Skeletal muscle tissue (tissue), 4 donors: ENCODE measurements around the gene GRIN3A. TPM values are rescaled to one million over a fixed set of nuclear protein-coding genes. Genes with fewer than 3 reads are reported as not detected.
A peak's percentile ranks its signal among the peaks of the same experiment; 100 is the strongest.

Source experiments
- H3K27ac ChIP-seq: one replicate; pipeline ENCODE4 v1.7.0; 2013; ENCODE audit warnings: mild to moderate bottlenecking, low read depth, low read length, inconsistent platforms
- H3K27me3 ChIP-seq, 3 donors: one replicate each; pipeline ENCODE4 v1.7.0; 2013; ENCODE audit warnings: low read length in 3 of 3; ENCODE audit not compliant: control insufficient read depth in 3 of 3, insufficient read depth in 3 of 3
- H3K36me3 ChIP-seq, 3 donors: one replicate each; pipeline ENCODE4 v1.7.0; 2013; ENCODE audit warnings: low read length in 3 of 3; ENCODE audit not compliant: control insufficient read depth in 3 of 3, insufficient read depth in 3 of 3
- H3K4me1 ChIP-seq, 3 donors: one replicate each; pipeline ENCODE4 v1.7.0; 2013; ENCODE audit warnings: low read length in 3 of 3, mild to moderate bottlenecking in 3 of 3; ENCODE audit not compliant: control insufficient read depth in 3 of 3, insufficient read depth in 3 of 3
- H3K4me3 ChIP-seq, 3 donors: one replicate each; pipeline ENCODE4 v1.7.0; 2013; ENCODE audit warnings: low read length in 3 of 3
- H3K9ac ChIP-seq, 3 donors: one replicate each; pipeline ENCODE4 v1.7.0; 2013; ENCODE audit warnings: low read length in 3 of 3, mild to moderate bottlenecking in 3 of 3, moderate library complexity in 2 of 3, low read depth in 1 of 3
- H3K9me3 ChIP-seq, 3 donors: one replicate each; pipeline ENCODE4 v1.7.0; 2013; ENCODE audit warnings: low read length in 3 of 3; ENCODE audit not compliant: control insufficient read depth in 3 of 3
- total RNA-seq: library from RNA; depleted of rRNA; stranded (reverse); fragments of >200 nt; gene quantifications from one replicate; pipeline ENCODE4 v1.2.3, GENCODE V29; 2014
- donor health status: Osteomylitis.

The GRIN3A gene
- total RNA-seq = 0.52 TPM

GRCh38 chr9:101738566-101739183 is at the start of gene GRIN3A:
Gene GRIN3A, minus strand, starts transcription at chr9:101738647. Its CDS starts 668 bp downstream, at chr9:101737979.
- H3K9ac ChIP-seq = peak within 1 kb of the TSS in 1 of 3 donors; percentile 54
- H3K9me3 ChIP-seq = no peaks in the 10 kb centered on the region
- H3K36me3 ChIP-seq = no peaks in the 10 kb centered on the region
- H3K27ac ChIP-seq = no peak within 1 kb of the TSS
- peak within 1 kb of the TSS; percentile 58 to 70 (median 60) for H3K4me3 ChIP-seq
- peaks cover 10 to 17% (median 12%) of the 10 kb centered on the region in 3 donors for H3K4me1 ChIP-seq
- H3K27me3 ChIP-seq = peaks cover 38 to 48% (median 44%) of the 10 kb centered on the region in 3 donors

- H3K4me3 ChIP-seq = no peak overlapping the region
- no peaks in the 10 kb centered on the region for H3K4me1 ChIP-seq
- H3K27ac ChIP-seq = no peak overlapping the region
- H3K27me3 ChIP-seq = no peaks in the 10 kb centered on the region
- H3K9ac ChIP-seq = no peak overlapping the region
- no peaks in the 10 kb centered on the region for H3K36me3 ChIP-seq
- H3K9me3 ChIP-seq = no peaks in the 10 kb centered on the region
Measured at GRCh38 chr9:101787891-101788290, 49.4 kb upstream of the GRIN3A start.

- Histone ChIP-seq H3K4me1 (no peaks in the 10 kb centered on the region), H3K9me3 (no peaks in the 10 kb centered on the region), H3K9ac (no peak overlapping the region), H3K27ac (no peak overlapping the region), H3K4me3 (no peak overlapping the region), H3K27me3 (no peaks in the 10 kb centered on the region), H3K36me3 (no peaks in the 10 kb centered on the region)
Measured at GRCh38 chr9:101778332-101778731, 39.9 kb upstream of the GRIN3A start.

- Histone ChIP-seq H3K36me3 (no peaks in the 10 kb centered on the region), H3K27ac (no peak overlapping the region), H3K27me3 (no peaks in the 10 kb centered on the region), H3K4me3 (no peak overlapping the region), H3K9me3 (no peaks in the 10 kb centered on the region), H3K4me1 (no peaks in the 10 kb centered on the region), H3K9ac (no peak overlapping the region)
Measured at GRCh38 chr9:101764472-101764871, 26.0 kb upstream of the GRIN3A start.

GRCh38 chr9:101758304-101758930 is 20.0 kb upstream of the GRIN3A start:
- H3K4me1 ChIP-seq = no peaks in the 10 kb centered on the region

GRCh38 chr9:101753716-101754115 is 15.3 kb upstream of the GRIN3A start:
- no peaks in the 10 kb centered on the region for H3K4me1 ChIP-seq
- no peak overlapping the region for H3K9ac ChIP-seq
- H3K9me3 ChIP-seq = no peaks in the 10 kb centered on the region
- H3K27me3 ChIP-seq = no peaks in the 10 kb centered on the region
- no peak overlapping the region for H3K27ac ChIP-seq
- H3K4me3 ChIP-seq = no peak overlapping the region
- no peaks in the 10 kb centered on the region for H3K36me3 ChIP-seq

More at GRCh38 chr9:101758304-101758930, 20.0 kb upstream of the GRIN3A start:
- Histone ChIP-seq H3K9ac (no peak overlapping the region), H3K27ac (no peak overlapping the region), H3K27me3 (no peaks in the 10 kb centered on the region), H3K9me3 (no peaks in the 10 kb centered on the region), H3K36me3 (no peaks in the 10 kb centered on the region), H3K4me3 (no peak overlapping the region)

GRCh38 chr9:101751895-101752294 is 13.4 kb upstream of the GRIN3A start:
- H3K4me3 ChIP-seq = no peak overlapping the region
- no peak overlapping the region for H3K27ac ChIP-seq
- H3K36me3 ChIP-seq = no peaks in the 10 kb centered on the region
- H3K9ac ChIP-seq = no peak overlapping the region
- no peaks in the 10 kb centered on the region for H3K4me1 ChIP-seq
- H3K27me3 ChIP-seq = no peaks in the 10 kb centered on the region
- no peaks in the 10 kb centered on the region for H3K9me3 ChIP-seq

GRCh38 chr9:101739311-101739710 is 864 bp upstream of the GRIN3A start:
- Histone ChIP-seq H3K27ac (no peak overlapping the region), H3K27me3 (peaks cover 38 to 46% (median 44%) of the 10 kb centered on the region in 3 donors), H3K9me3 (no peaks in the 10 kb centered on the region), H3K4me3 (no peak overlapping the region), H3K9ac (no peak overlapping the region), H3K4me1 (peaks cover 10 to 17% (median 12%) of the 10 kb centered on the region in 3 donors), H3K36me3 (no peaks in the 10 kb centered on the region)

GRCh38 chr9:101737705-101738565 is 512 bp downstream of the GRIN3A start:
- Histone ChIP-seq H3K27ac (no peak overlapping the region), H3K27me3 (peaks cover 38 to 48% (median 44%) of the 10 kb centered on the region in 3 donors), H3K36me3 (no peaks in the 10 kb centered on the region), H3K4me1 (peaks cover 10 to 17% (median 12%) of the 10 kb centered on the region in 3 donors), H3K9me3 (no peaks in the 10 kb centered on the region), H3K9ac (peak overlapping the region in 1 of 3 donors; percentile 54), H3K4me3 (peak overlapping the region; percentile 58 to 70 (median 60))
